Middle frontal gyrus (tissue), 1 donor: ENCODE measurements around the gene PRR36.
A peak's percentile ranks its signal among the peaks of the same experiment; 100 is the strongest.
"Not testable (repeated sequence)": the region's sequence is repeated elsewhere in the genome, so short reads cannot be mapped to it uniquely, and the experiment has no call there.

Experiments used
- DNase-seq: peaks from one replicate; pipeline ENCODE4 v3.0.0-alpha.2; 2015; ENCODE audit warnings: low spot score; ENCODE audit errors: extremely low spot score

The PRR36 gene

DNA sequence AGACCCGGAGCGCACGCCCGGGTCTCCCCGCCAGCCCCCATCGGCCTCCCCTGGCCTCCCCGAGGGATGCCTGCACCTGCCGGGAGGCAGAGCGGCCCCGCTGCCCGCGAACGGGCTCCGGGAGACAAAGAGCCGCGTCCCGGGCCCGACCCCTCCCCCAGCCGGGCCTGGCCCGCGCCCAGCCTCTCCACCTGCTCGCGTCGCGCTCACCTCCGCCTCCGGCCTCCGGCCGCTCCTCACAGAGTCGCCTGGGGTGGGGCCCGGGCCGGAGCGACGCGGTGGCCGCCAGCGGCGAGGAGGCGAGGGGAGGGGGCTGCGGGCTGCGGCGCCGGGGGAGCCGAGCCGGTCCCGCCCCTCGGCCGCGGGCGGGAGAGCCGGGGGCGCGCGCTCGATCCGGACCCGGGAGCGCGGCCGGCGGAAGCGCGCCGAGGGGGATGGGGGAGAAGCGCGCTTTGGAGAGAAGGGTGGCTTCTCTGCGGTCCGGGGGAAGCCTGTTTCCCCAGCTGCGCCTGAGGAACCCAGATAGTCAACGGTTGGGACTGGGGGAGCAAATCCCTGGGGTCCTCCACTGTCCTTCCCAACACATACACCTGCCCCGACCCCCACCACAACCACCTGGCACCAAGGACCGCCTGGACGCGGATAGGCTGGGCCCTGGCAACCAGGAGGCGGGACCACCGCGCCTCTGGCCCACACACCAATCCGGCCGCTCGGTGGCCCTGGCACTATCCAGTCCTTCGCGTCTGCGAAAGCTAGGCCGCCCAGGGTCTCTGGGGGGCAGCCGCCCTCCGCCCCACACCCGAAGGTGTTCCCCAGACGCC is at the start of gene PRR36:
TSS of gene PRR36 (minus strand) at position 315 of the 821 bp plus-strand sequence. CDS start 701 bp downstream, outside the sequence.
- DNase-seq, result peak; percentile 56

DNA sequence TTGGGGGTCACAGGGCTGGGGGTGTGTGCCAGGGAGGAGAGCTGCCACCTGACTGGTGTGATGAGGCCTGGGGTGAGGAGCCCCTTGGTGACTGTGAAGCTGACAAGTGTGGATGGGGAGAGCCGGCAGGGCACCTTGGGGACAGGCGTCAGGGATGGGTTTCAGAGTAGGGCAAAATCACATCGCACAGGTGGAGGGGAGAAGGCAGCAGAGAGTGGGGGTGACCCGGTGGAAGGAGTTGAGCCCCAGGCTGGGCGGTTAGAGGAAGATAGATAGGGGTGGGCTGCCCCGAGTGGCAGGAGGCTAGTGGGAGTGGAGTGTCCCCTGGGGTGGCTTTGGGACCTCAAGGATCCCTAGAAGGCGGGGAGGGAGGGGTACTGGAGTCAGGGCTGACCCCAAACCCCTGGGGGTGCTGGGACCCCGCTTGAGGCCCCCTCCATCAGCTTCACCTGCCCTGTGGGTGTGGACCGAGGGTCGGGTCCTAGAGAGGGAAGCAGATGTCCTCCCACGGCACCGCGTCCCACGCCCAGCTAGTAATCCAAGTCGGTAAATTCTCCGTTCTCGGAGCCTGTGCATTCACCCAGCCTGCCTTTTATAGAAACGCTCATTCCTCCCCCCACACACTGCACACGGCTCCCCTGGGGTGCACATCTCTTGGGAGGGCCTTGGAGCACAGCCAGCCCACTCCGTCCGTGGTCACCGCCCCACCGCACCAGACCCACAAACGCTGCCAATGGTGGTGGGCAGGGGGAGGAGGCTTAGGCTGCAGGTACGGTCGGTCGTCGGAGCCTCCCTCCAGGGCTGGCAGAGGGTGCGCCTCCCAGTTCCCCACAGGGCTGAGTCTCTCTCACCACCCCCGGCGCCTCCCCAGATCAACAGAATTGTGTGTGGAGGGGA is 49.4 kb upstream of the PRR36 start:
- no peak for DNase-seq

- DNase-seq, result no peak
Measured at GRCh38 chr19:7922836-7923195, 48.6 kb upstream of the PRR36 start.

- no peak for DNase-seq
Measured at GRCh38 chr19:7921967-7922835, 48.0 kb upstream of the PRR36 start.

GRCh38 chr19:7921302-7921966 is 47.2 kb upstream of the PRR36 start:
- no peak for DNase-seq

- DNase-seq, result peak; percentile 85
Measured at GRCh38 chr19:7920519-7921301, 46.5 kb upstream of the PRR36 start.

GRCh38 chr19:7919610-7920518 is 45.7 kb upstream of the PRR36 start, which contains the start of gene SNAPC2:
SNAPC2 (plus strand) TSS chr19:7920338; CDS start chr19:7920367, 29 bp downstream.
- DNase-seq, result peak; percentile 60

- no peak for DNase-seq
Measured at GRCh38 chr19:7918615-7919421, 44.6 kb upstream of the PRR36 start.

- not testable (repeated sequence) for DNase-seq
Measured at GRCh38 chr19:7918062-7918614, 43.9 kb upstream of the PRR36 start.

DNA sequence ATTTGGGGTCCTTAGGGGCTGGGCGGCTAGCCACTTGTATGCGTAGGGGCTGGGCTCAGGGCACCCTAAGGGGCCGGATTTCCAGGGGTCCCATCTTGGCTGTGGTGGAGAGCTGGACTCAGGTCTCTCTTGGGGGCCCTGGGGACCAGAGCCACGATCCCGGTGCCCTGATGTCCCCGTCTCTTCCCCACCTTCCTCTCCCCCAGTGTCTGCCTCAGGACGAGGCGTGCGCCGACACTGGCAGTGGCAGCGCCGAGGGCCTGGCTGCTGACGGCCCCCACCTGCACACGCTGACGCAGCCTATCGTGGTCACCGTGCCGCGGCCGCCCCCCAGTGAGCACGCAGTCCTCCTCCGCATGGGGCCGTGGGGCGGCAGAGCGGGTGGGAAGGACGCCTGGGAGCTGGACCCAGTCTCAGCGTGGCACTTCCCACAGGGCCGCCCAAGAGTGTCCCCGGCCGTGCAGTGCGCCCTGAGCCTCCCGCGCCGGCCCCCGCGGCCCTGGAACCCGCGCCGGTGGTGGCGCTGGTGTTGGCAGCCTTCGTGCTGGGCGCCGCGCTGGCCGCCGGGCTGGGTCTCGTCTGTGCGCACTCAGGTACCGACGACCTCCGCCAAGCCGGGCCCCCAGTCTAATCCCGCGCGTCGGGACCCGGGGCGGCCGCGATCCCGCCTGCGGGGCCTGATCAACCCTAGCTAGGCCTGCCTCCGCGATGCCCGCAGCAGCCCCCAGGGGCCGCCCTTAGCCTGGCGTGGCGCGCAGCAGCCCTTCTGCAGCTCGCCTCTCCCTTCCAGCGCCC is 43.3 kb upstream of the PRR36 start:
- no peak for DNase-seq

GRCh38 chr19:7916955-7917266 is 42.7 kb upstream of the PRR36 start:
- DNase-seq, result no peak

DNA sequence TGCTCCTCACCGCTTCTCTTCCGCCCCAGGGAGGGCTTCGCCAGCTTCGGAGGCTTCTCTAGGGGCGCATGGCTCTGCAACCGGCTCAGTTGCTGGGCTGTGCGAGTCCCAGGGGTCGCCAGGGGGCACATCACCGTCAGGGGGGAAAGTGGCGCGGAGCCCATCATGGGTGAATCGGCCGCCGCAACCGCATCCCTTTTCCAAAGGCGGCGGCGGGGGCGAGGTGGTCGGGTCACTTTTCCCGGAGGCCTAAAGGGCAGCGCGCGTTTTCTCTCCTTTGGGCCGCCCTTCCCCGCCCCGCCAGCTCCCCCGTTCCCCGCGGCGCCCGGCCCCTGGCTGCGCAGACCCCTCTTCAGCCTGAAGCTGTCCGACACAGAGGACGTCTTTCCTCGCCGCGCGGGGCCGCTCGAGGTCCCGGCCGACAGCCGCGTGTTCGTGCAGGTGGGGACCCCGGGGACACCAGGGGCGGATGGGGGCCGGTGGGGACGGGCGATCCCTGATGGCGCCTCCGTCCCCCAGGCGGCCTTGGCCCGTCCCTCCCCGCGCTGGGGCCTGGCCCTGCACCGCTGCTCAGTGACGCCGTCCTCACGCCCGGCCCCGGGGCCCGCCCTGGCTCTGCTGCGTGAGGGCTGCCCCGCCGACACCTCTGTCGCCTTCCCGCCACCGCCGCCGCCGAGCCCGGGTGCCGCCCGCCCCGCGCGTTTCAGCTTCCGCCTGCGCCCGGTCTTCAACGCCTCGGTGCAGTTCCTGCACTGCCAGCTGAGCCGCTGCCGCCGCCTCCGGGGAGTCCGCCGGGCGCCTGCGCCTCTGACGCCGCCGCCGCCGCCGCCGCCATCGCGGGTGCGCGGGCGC is 42.1 kb upstream of the PRR36 start:
- DNase-seq, result no peak

- no peak for DNase-seq
Measured at GRCh38 chr19:7915250-7916102, 41.3 kb upstream of the PRR36 start.

DNA sequence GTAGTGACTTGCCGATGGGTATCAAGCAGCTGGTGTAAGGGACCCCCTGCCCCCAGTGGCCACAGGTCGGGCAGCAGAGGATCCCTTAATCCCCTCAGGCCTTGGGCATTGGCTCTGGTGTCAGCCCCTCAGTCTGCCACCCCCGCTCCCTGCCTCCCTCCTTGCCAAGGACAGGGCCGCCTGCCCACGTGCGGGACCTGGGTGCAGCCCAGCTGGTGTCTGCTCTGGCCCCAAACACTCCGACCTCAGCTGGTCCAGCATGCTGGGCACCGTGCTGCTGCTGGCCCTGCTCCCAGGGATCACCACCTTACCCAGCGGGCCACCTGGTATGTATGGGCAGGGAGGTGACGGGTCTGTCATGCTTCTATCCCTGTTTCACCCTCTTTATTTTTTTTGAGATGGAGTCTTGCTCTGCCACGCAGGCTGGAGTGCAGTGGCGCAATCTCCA is 40.4 kb upstream of the PRR36 start, which contains the start of gene TGFBR3L:
TSS of gene TGFBR3L (plus strand) at position 233 of the 448 bp plus-strand sequence.
- DNase-seq, result no peak

- DNase-seq, result no peak
Measured at GRCh38 chr19:7914099-7914498, 39.9 kb upstream of the PRR36 start.
